Neural cell (in vitro differentiated cells): ENCODE results near the gene INHA. TPM values are rescaled to one million over a fixed set of nuclear protein-coding genes. Genes with fewer than 3 reads are reported as not detected.

Source experiments
- H2AFZ ChIP-seq: fragments of 200-600, 300-800 bp; sonication (generic), shearing (Covaris generic); 2 replicates; pipeline ENCODE4 v1.6.0; 2014; ENCODE audit warnings: low read depth, mild to moderate bottlenecking, antibody characterized with exemption, low read length, moderate library complexity
- H3F3A ChIP-seq: fragments of 200-600 bp; shearing (Covaris generic); 2 replicates; pipeline ENCODE4 v1.6.1; 2016; ENCODE audit warnings: mild to moderate bottlenecking, moderate library complexity, mixed read lengths, antibody characterized with exemption, low read length; ENCODE audit not compliant: insufficient read depth, poor library complexity, severe bottlenecking
- H3K27ac ChIP-seq: fragments of 200-600, 300-800 bp; sonication (generic), shearing (Covaris generic); 2 replicates; pipeline ENCODE4 v1.5.1; 2014; ENCODE audit warnings: mild to moderate bottlenecking, low read length, moderate library complexity
- H3K27me3 ChIP-seq: fragments of 300-800, 200-600 bp; sonication (generic), shearing (Covaris generic); 2 replicates; pipeline ENCODE4 v1.6.0; 2014; ENCODE audit warnings: mild to moderate bottlenecking, low read depth, low read length, moderate library complexity; ENCODE audit not compliant: insufficient read depth
- H3K36me3 ChIP-seq: fragments of 300-800, 200-600 bp; sonication (generic), shearing (Covaris generic); 2 replicates; pipeline ENCODE4 v1.5.1; 2014; ENCODE audit warnings: mild to moderate bottlenecking, antibody characterized with exemption, low read length, moderate library complexity; ENCODE audit not compliant: insufficient read depth
- H3K4me2 ChIP-seq: fragments of 300-800, 200-600 bp; sonication (generic), shearing (Covaris generic); 2 replicates; pipeline ENCODE4 v1.6.0; 2014; ENCODE audit warnings: mild to moderate bottlenecking, low read length
- H3K4me3 ChIP-seq: fragments of 300-800, 200-600 bp; sonication (generic), shearing (Covaris generic); 2 replicates; pipeline ENCODE4 v1.5.1; 2014; ENCODE audit warnings: mild to moderate bottlenecking, low read length, moderate library complexity
- H3K79me2 ChIP-seq: fragments of 200-600 bp; shearing (Covaris generic); replicated peaks from 2 replicates; pipeline ENCODE4 v1.6.0; 2014; ENCODE audit warnings: mild to moderate bottlenecking, low read length, moderate library complexity; ENCODE audit not compliant: insufficient read depth
- H3K9ac ChIP-seq: fragments of 300-800, 200-600 bp; sonication (generic), shearing (Covaris generic); 2 replicates; pipeline ENCODE4 v1.6.1; 2016; ENCODE audit warnings: mild to moderate bottlenecking, low read length, mixed read lengths
- H3K9me2 ChIP-seq: fragments of 200-600 bp; shearing (Covaris generic); 2 replicates; pipeline ENCODE4 v1.6.1; 2016; ENCODE audit warnings: mild to moderate bottlenecking, low read length, mixed read lengths; ENCODE audit not compliant: insufficient read depth
- H3K9me3 ChIP-seq: fragments of 200-600, 300-800 bp; sonication (generic), shearing (Covaris generic); 2 replicates; pipeline ENCODE4 v1.6.1; 2016; ENCODE audit warnings: mild to moderate bottlenecking, mixed run types, low read length, moderate library complexity, mixed read lengths
- H4K20me1 ChIP-seq: fragments of 200-600 bp; shearing (Covaris generic); 2 replicates; pipeline ENCODE4 v1.6.1; 2016; ENCODE audit warnings: mild to moderate bottlenecking, mixed run types; ENCODE audit not compliant: insufficient read depth
- EP300 ChIP-seq: fragments of 450-650 bp; conservative IDR thresholded peaks from 2 replicates; pipeline ENCODE4 v1.6.1; 2014; ENCODE audit warnings: antibody characterized with exemption, mild to moderate bottlenecking, moderate library complexity; ENCODE audit not compliant: poor library complexity, severe bottlenecking
- EZH2 ChIP-seq: fragments of 200-600, 300-800 bp; shearing (Covaris generic), sonication (generic); IDR thresholded peaks from 2 replicates; pipeline ENCODE4 v1.6.1; 2014; ENCODE audit warnings: antibody characterized with exemption, low read length, borderline replicate concordance, mild to moderate bottlenecking; ENCODE audit not compliant: insufficient read depth, poor library complexity, severe bottlenecking
- MXI1 ChIP-seq: fragments of 450-650 bp; conservative IDR thresholded peaks from 2 replicates; pipeline ENCODE4 v1.6.1; 2014; ENCODE audit warnings: antibody characterized with exemption, mild to moderate bottlenecking; ENCODE audit not compliant: poor library complexity, severe bottlenecking
- POLR2AphosphoS5 ChIP-seq: IDR thresholded peaks from 2 replicates; pipeline ENCODE4 v1.6.1; 2012
- RAD21 ChIP-seq: fragments of 450-650 bp; conservative IDR thresholded peaks from 2 replicates; pipeline ENCODE4 v1.6.1; 2014; ENCODE audit warnings: antibody characterized with exemption, mild to moderate bottlenecking, moderate library complexity
- SMC3 ChIP-seq: fragments of 450-650 bp; conservative IDR thresholded peaks from 2 replicates; pipeline ENCODE4 v1.6.1; 2014; ENCODE audit warnings: antibody characterized with exemption, mild to moderate bottlenecking, moderate library complexity; ENCODE audit not compliant: poor library complexity
- TAF1 ChIP-seq: IDR thresholded peaks from 2 replicates; pipeline ENCODE4 v1.6.1; 2012; ENCODE audit warnings: low read depth
- polyA plus RNA-seq: library from polyadenylated mRNA; depleted of rRNA; stranded (reverse); fragments of >200 nt; gene quantifications from 2 replicates; pipeline ENCODE4 v1.2.3, GENCODE V29; 2014
- TF ChIP-seq, protein P1 (sequence below): IDR thresholded peaks from 2 replicates; pipeline ENCODE4 v1.6.1; 2012; ENCODE audit warnings: borderline replicate concordance
- TF ChIP-seq, protein P2 (sequence below): fragments of 450-650 bp; IDR thresholded peaks from 2 replicates; pipeline ENCODE4 v1.5.1; 2014; ENCODE audit warnings: antibody characterized with exemption, mild to moderate bottlenecking, moderate library complexity; ENCODE audit not compliant: poor library complexity, severe bottlenecking

INHA gene
- polyA plus RNA-seq, 1 donor from 2014 or later, result 2.7 TPM

DNA sequence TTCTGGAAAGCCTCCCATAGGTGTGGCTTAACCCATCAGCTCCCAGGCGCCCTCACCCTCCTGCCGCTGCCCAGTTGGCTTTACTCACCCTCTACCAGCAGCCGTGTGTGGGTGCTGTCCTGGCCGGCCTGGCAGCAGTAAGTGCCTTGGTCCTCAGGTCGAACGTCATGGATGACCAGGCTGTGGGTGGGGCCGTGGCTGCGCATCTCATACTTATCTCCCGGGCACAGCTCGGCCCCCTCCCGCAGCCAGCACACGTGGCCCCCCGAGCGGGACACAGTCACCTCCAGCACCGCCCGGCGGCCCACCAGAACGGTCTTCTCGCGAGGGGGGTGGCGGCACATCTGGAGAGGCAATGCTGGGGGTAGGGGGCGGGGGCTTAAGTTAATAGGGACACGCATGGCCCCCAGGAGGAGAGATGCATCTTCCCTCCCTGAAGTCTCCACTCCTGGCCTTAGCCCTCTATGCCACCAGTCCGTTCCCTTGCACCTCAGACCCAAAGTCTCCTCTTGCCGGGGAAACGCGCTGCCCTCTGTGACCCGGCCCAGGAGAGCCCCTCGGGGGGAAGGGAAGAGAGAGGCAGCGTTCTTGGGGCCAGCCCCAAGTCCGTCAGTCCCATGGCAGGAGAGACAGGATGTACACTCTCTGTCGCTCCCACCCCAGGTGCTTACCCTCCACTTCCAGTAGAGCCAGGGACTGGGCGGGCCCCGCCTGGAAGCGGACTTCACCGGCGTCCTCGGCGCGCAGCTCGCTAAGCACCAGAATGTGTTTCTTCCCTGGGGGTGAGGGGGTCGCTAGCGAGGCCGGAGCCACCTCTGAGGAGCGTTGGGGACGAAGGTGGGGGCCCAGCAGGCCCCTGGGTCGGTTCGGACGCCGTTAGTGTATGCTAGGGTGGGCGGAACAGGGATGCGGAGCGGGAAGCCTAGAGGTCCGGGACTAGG is 20.4 kb upstream of the INHA start:
- Histone ChIP-seq H2AFZ (no peak overlapping the region), H3K27me3 (peaks cover 3% of the 10 kb centered on the region)

DNA sequence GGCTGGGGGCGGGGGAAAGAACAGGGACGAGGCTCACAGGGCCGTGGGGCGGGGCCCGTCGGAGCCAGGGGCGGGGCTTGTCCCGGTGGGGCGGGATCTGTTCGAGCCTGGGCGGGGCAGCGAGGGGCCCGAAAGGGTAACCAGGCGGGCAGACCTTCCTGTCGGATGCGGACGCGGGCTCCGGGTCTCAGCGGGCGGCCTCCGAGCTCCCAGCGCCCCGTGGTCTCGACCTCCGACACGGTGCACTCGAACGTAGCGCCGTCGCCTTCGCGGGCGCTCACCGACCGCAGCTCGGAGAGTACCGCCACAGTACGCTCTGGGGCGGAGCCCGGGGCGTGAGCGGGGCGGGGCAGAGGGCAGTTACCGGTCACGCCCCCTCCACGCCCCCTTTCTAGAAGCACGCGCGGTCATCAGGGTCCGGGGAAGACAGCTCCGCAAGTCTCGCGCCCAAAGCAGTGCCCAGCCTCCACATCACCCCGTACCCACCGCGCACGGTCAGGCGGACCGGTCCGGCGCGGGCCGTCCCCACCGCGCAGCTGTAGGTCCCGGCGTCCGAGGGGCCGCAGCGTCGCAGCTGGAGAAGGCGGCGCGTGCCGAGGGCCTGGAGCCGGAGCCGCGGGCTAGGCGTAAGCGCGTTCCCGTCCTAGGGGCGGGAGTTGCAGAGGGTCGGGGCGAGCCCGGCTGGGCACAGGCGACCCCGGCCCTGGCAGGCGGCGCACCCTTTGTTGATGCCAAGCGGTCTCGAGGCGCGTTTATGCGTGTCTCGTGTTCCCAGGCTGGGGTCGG is 19.5 kb upstream of the INHA start:
- no peaks in the 10 kb centered on the region for H3K79me2 ChIP-seq
- no peaks in the 10 kb centered on the region for H3K36me3 ChIP-seq
- H4K20me1 ChIP-seq, result no peaks in the 10 kb centered on the region
- H3K9me3 ChIP-seq, result no peaks in the 10 kb centered on the region
- TF ChIP-seq EZH2, result no peak
- TF ChIP-seq MXI1, result peak; percentile 70
- peak; percentile 31 for TF ChIP-seq POLR2AphosphoS5
- TF ChIP-seq RAD21, result no peak
- TF ChIP-seq, protein P1, sequence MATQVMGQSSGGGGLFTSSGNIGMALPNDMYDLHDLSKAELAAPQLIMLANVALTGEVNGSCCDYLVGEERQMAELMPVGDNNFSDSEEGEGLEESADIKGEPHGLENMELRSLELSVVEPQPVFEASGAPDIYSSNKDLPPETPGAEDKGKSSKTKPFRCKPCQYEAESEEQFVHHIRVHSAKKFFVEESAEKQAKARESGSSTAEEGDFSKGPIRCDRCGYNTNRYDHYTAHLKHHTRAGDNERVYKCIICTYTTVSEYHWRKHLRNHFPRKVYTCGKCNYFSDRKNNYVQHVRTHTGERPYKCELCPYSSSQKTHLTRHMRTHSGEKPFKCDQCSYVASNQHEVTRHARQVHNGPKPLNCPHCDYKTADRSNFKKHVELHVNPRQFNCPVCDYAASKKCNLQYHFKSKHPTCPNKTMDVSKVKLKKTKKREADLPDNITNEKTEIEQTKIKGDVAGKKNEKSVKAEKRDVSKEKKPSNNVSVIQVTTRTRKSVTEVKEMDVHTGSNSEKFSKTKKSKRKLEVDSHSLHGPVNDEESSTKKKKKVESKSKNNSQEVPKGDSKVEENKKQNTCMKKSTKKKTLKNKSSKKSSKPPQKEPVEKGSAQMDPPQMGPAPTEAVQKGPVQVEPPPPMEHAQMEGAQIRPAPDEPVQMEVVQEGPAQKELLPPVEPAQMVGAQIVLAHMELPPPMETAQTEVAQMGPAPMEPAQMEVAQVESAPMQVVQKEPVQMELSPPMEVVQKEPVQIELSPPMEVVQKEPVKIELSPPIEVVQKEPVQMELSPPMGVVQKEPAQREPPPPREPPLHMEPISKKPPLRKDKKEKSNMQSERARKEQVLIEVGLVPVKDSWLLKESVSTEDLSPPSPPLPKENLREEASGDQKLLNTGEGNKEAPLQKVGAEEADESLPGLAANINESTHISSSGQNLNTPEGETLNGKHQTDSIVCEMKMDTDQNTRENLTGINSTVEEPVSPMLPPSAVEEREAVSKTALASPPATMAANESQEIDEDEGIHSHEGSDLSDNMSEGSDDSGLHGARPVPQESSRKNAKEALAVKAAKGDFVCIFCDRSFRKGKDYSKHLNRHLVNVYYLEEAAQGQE, result no peak
- TF ChIP-seq EP300, result no peak
- peak; percentile 17 for TF ChIP-seq SMC3
- TF ChIP-seq, protein P2, sequence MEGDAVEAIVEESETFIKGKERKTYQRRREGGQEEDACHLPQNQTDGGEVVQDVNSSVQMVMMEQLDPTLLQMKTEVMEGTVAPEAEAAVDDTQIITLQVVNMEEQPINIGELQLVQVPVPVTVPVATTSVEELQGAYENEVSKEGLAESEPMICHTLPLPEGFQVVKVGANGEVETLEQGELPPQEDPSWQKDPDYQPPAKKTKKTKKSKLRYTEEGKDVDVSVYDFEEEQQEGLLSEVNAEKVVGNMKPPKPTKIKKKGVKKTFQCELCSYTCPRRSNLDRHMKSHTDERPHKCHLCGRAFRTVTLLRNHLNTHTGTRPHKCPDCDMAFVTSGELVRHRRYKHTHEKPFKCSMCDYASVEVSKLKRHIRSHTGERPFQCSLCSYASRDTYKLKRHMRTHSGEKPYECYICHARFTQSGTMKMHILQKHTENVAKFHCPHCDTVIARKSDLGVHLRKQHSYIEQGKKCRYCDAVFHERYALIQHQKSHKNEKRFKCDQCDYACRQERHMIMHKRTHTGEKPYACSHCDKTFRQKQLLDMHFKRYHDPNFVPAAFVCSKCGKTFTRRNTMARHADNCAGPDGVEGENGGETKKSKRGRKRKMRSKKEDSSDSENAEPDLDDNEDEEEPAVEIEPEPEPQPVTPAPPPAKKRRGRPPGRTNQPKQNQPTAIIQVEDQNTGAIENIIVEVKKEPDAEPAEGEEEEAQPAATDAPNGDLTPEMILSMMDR, result no peak
- no peak for TF ChIP-seq TAF1
- H3K27ac ChIP-seq, result no peak overlapping the region
- no peaks in the 10 kb centered on the region for H3K9me2 ChIP-seq
- H2AFZ ChIP-seq, result peak overlapping the region; percentile 27
- H3K4me3 ChIP-seq, result peak overlapping the region; percentile 80
- H3K27me3 ChIP-seq, result peaks cover 3% of the 10 kb centered on the region
- H3K4me2 ChIP-seq, result peak overlapping the region; percentile 51
- peak overlapping the region; percentile 53 for H3K9ac ChIP-seq
- no peaks in the 10 kb centered on the region for H3F3A ChIP-seq

More for the DNA sequence above, 20.4 kb upstream of the INHA start:
- Histone ChIP-seq H3F3A (no peaks in the 10 kb centered on the region), H3K4me2 (no peak overlapping the region), H3K9ac (peak overlapping the region; percentile 53), H3K9me2 (no peaks in the 10 kb centered on the region), H4K20me1 (no peaks in the 10 kb centered on the region), H3K36me3 (no peaks in the 10 kb centered on the region), H3K27ac (no peak overlapping the region), H3K79me2 (no peaks in the 10 kb centered on the region), H3K9me3 (no peaks in the 10 kb centered on the region), H3K4me3 (peak overlapping the region; percentile 80)
- no peak for TF ChIP-seq SMC3
- no peak for TF ChIP-seq EZH2
- TF ChIP-seq TAF1, result no peak
- no peak for TF ChIP-seq POLR2AphosphoS5
- TF ChIP-seq MXI1, result no peak
- TF ChIP-seq, protein P2, result no peak
- no peak for TF ChIP-seq EP300
- no peak for TF ChIP-seq RAD21
